Gastroesophageal sphincter (tissue), 4 donors: Measurements from ENCODE around the gene PRMT3. TPM values are rescaled to one million over a fixed set of nuclear protein-coding genes. Genes with fewer than 3 reads are reported as not detected.

ENCODE experiments used
- ATAC-seq: fragments of 150-250 bp; one replicate; pipeline ENCODE4 v1.9.1; 2016; ENCODE audit warnings: mild to moderate bottlenecking, moderate library complexity
- H3K27ac ChIP-seq, 4 donors: fragments of 200-600 bp; sonication (generic) in 3 of 4; 1 replicate in 3 of 4; 2 replicates in 1 of 4; pipeline ENCODE4 v1.5.1; 2016 to 2019
- H3K27me3 ChIP-seq: fragments of 200-600 bp; sonication (generic); one replicate; pipeline ENCODE4 v1.5.1; 2019
- H3K36me3 ChIP-seq, 2 donors: fragments of 200-600 bp; sonication (generic); one replicate each; pipeline ENCODE4 v1.5.1; 2019; ENCODE audit warnings: control low read depth in 1 of 2
- H3K4me1 ChIP-seq, 3 donors: fragments of 200-600 bp; sonication (generic); 1 replicate in 2 of 3; 2 replicates in 1 of 3; pipeline ENCODE4 v1.5.1; 2016 to 2019; ENCODE audit warnings: control low read depth in 2 of 3
- H3K4me3 ChIP-seq, 2 donors: fragments of 200-600 bp; sonication (generic); one replicate each; pipeline ENCODE4 v1.5.1; 2019; ENCODE audit warnings: mild to moderate bottlenecking in 1 of 2, moderate library complexity in 1 of 2
- H3K9me3 ChIP-seq, 3 donors: fragments of 200-600 bp; sonication (generic); one replicate each; pipeline ENCODE4 v1.5.1; 2017 to 2019; ENCODE audit warnings: control low read depth in 2 of 3
- CTCF ChIP-seq, 4 experiments: fragments of 200-600 bp in 2 of 4; fragments of 450-650 bp in 2 of 4; sonication (generic) in 1 of 4; IDR thresholded peaks; one replicate each; pipeline ENCODE4 v1.5.1; 2017 to 2019; ENCODE audit warnings: antibody characterized with exemption in 4 of 4, mild to moderate bottlenecking in 2 of 4, moderate library complexity in 2 of 4
- EP300 ChIP-seq: sonication (generic); formaldehyde crosslinking; IDR thresholded peaks from one replicate; pipeline ENCODE4 v1.6.1; 2017; ENCODE audit warnings: antibody characterized with exemption, mild to moderate bottlenecking
- POLR2A ChIP-seq, 2 donors: fragments of 450-650 bp; IDR thresholded peaks; one replicate each; pipeline ENCODE4 v1.6.1; 2017; ENCODE audit warnings: antibody characterized with exemption in 2 of 2, mild to moderate bottlenecking in 2 of 2, moderate library complexity in 1 of 2
- POLR2AphosphoS5 ChIP-seq: sonication (generic); formaldehyde crosslinking; IDR thresholded peaks from one replicate; pipeline ENCODE4 v1.6.1; 2017; ENCODE audit warnings: antibody characterized with exemption
- WGBS, 2 donors: methylation state at CpG; one replicate each; pipeline ENCODE4 v1.1.5; 2018; ENCODE audit warnings: low coverage in 1 of 2; 5-methylcytosine and 5-hydroxymethylcytosine counted together
- total RNA-seq, 4 donors: library from RNA; depleted of rRNA; stranded (reverse); fragments of >200 nt; gene quantifications; one replicate each; pipeline ENCODE4 v1.1.0, GENCODE V29; 2016

PRMT3 gene
- total RNA-seq, 4 donors from 2014 or later, result 9.9 to 20.9 (median 18.8) TPM

GRCh38 chr11:20497124-20497792, 109.7 kb downstream of the PRMT3 start:
- H3K9me3 ChIP-seq, result no peaks in the 10 kb centered on the region
- H3K36me3 ChIP-seq, result peaks cover 5 to 35% of the 10 kb centered on the region in 2 donors
- TF ChIP-seq POLR2AphosphoS5 (no peak), CTCF (IDR thresholded peaks at IDR 0.05) (no peak), EP300 (no peak), POLR2A (IDR thresholded peaks at IDR 0.05) (no peak)
- H3K4me3 ChIP-seq, result no peak overlapping the region
- WGBS, 2 donors, result 79 to 95% methylated on average over 5 of the region's 5 CpGs
- no peaks in the 10 kb centered on the region for H3K4me1 ChIP-seq
- no peak overlapping the region for H3K27ac ChIP-seq
- ATAC-seq, result no peak
- no peaks in the 10 kb centered on the region for H3K27me3 ChIP-seq

GRCh38 chr11:20501252-20501651, 113.7 kb downstream of the PRMT3 start:
- TF ChIP-seq CTCF (IDR thresholded peaks at IDR 0.05) (no peak), POLR2A (IDR thresholded peaks at IDR 0.05) (no peak)
- H3K4me1 ChIP-seq, result no peaks in the 10 kb centered on the region
- ATAC-seq, result no peak
- no peaks in the 10 kb centered on the region for H3K27me3 ChIP-seq
- H3K4me3 ChIP-seq, result no peak overlapping the region
- peaks cover 0 to 13% of the 10 kb centered on the region in 2 donors for H3K36me3 ChIP-seq
- H3K27ac ChIP-seq, result no peak overlapping the region
- no peaks in the 10 kb centered on the region for H3K9me3 ChIP-seq

GRCh38 chr11:20501971-20502370, 114.5 kb downstream of the PRMT3 start:
- H3K27ac ChIP-seq, result no peak overlapping the region
- H3K4me1 ChIP-seq, result no peaks in the 10 kb centered on the region
- 67 to 82% methylated on average over 4 of the region's 4 CpGs for WGBS, 2 donors
- H3K9me3 ChIP-seq, result no peaks in the 10 kb centered on the region
- no peak for ATAC-seq
- TF ChIP-seq POLR2A (IDR thresholded peaks at IDR 0.05) (no peak), EP300 (no peak), CTCF (IDR thresholded peaks at IDR 0.05) (no peak), POLR2AphosphoS5 (no peak)
- no peak overlapping the region for H3K4me3 ChIP-seq
- no peaks in the 10 kb centered on the region for H3K27me3 ChIP-seq
- peaks cover 0 to 15% of the 10 kb centered on the region in 2 donors for H3K36me3 ChIP-seq

DNA sequence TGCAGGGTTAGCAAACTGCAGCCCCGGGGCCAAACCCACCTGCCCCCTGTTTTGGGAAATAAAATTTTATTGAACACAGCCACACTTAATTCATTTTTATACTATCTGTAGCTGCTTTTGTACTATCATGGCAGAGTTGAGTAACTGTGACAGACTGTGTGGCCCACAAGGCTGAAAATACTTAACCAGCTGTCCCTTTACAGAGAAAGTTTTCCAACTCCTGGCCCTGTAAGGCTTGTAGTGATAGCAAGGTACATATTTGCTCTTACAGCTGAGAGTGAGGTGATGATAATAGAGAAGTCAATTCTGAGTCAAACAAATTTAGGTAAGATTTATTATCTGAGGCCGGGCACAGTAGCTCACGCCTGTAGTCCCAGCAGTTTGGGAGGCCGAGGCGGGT, 124.5 kb downstream of the PRMT3 start:
- Histone ChIP-seq H3K9me3 (no peaks in the 10 kb centered on the region), H3K4me1 (no peaks in the 10 kb centered on the region), H3K27ac (no peak overlapping the region), H3K36me3 (peaks cover 3 to 26% of the 10 kb centered on the region in 2 donors), H3K27me3 (no peaks in the 10 kb centered on the region), H3K4me3 (no peak overlapping the region)
- 84 to 93% methylated on average over 3 to 5 of the region's 5 CpGs for WGBS, 2 donors
- no peak for TF ChIP-seq EP300
- no peak for TF ChIP-seq POLR2A (IDR thresholded peaks at IDR 0.05)
- TF ChIP-seq POLR2AphosphoS5, result no peak
- ATAC-seq, result no peak

DNA sequence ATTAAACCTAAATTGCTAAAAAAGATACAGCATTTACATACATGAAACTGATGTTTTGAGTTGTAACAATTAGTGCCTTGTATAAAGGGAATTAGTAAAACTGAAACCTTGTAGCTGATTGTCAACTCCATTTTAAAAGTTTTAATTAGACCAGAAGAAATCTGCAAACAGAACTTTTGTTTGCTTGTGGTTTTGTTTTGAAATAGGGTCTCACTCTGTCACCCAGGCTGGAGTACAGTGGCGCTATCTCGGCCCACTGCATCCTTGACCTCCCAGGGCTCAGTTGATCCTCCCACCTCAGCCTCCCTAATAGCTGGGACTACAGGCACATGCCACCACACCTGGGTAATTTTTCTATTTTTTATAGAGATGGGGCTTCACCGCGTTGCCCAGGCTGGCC, 125.4 kb downstream of the PRMT3 start:
- H3K27ac ChIP-seq, result no peak overlapping the region
- H3K36me3 ChIP-seq, result peaks cover 3 to 19% of the 10 kb centered on the region in 2 donors
- no peak for TF ChIP-seq POLR2AphosphoS5
- TF ChIP-seq EP300, result no peak
- TF ChIP-seq POLR2A (IDR thresholded peaks at IDR 0.05), result no peak
- no peak for TF ChIP-seq CTCF (IDR thresholded peaks at IDR 0.05)
- ATAC-seq, result no peak
- no peaks in the 10 kb centered on the region for H3K9me3 ChIP-seq
- no peak overlapping the region for H3K4me3 ChIP-seq
- 92 to 94% methylated on average over 2 to 4 of the region's 4 CpGs for WGBS, 2 donors
- no peaks in the 10 kb centered on the region for H3K4me1 ChIP-seq
- H3K27me3 ChIP-seq, result no peaks in the 10 kb centered on the region
